ENCODE data around the gene KIF23.

The KIF23 gene

DNA sequence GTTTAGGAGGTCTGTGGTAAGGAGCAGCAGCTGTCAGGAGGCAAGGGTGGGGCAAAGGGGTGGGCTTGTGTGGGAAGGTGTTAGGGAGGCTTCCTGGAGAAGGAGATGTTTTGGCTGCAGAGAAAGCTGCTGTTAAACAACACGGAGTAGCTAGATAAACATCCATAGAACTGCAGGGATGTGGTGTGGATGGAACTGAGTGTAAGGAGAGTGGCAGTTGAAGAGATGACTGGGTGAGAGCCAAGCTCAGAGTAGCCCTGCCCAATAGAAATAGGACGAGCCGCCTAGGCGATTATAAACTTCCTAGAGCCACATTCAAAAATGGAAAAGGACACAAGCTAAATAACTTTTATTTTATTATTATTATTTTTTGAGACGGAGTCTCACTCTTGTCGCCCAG lies 58.4 kb downstream of the KIF23 start:
- TF ChIP-seq GATA1 (IDR thresholded peaks at IDR 0.05; ENCODE audit: low read depth, low read length) (no peak), POLR2A (IDR thresholded peaks at IDR 0.05; ENCODE audit: low read length) (no peak)
- no peak for DNase-seq

DNA sequence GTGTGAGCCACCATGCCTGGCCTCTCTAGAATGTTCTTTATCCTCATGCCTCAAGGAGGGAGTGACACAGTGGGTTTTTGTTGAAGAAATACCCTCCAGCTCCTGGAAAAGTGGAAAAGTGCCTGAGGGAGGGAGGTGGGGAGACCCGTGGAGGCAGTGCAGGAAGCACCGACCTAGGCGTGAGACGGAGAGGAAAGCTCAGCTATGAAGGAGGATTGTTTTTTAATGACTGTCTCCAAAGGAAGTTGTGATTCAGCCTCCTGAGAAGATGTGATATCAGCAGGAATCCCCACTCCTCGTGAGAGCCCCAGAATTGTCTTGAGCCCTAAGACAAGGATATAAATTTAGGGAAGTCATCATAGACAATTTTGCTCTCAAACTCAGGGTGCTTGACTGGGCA lies 60.1 kb downstream of the KIF23 start:
- no peak for DNase-seq
- TF ChIP-seq POLR2A (IDR thresholded peaks at IDR 0.05; ENCODE audit: low read length) = no peak
- no peak for TF ChIP-seq GATA1 (IDR thresholded peaks at IDR 0.05; ENCODE audit: low read depth, low read length)

DNA sequence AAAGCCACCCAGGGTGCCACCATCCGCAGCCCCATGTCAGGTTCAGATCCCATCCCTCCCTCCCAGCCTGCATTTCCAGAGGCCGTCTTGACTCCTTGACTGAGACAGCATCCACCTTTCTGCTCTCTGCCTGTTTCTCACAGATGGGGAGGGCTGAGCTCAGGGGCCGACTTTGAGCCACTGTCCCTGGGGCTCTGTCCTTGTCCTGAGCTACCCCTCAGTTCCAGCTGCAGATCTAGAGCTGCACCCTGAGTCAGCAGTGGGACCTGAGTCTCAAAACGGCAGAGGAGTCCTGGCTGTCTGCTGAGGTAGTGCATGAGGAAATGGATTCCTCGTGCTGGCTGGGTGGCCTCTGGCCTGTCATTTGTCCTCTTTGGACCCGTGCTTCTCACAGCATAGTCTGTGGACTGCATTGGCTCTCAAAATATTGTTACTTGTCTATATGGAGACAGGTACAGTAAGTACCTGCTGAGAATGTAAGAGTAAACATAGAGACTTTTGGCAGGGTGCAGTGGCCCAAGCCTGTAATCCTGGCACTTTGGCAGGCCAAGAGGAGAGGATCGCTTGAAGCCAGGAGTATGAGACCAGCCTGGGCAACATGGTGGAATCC lies 60.8 kb downstream of the KIF23 start:
- DNase-seq = peak in 1 of 2 experiments; percentile 10
- TF ChIP-seq POLR2A (IDR thresholded peaks at IDR 0.05; ENCODE audit: low read length) (no peak), GATA1 (IDR thresholded peaks at IDR 0.05; ENCODE audit: low read depth, low read length) (no peak)

DNA sequence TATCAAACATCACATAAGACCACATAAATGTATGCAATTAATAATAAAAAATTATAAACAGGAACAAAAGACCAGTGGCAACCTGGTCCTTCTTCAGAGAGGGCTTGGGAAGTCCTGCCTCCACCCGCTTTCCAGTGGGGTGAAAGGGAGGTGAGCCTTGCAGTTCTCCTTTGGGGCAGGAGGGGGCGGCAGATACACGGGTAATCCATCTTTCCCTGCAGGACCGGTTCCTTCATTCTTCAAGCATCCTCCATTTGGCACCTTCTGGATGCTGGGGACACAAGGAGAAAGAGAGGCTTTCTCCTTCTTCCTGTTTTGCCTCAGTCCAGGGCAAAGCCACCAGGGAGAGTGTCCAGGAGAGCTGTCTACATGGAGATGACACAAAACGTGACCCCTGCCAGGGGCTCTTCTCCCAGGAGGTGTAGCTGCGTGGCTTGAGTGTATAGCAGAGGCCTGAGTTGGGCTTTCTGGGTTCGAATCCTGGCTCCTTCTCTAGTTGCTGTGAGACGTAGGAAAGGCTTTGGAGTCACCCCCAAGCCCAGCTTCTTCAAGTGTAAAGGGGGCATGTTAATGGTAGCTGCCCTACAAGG lies 61.7 kb downstream of the KIF23 start:
- DNase-seq = peak; percentile 59 to 80
- TF ChIP-seq GATA1 (IDR thresholded peaks at IDR 0.05; ENCODE audit: low read depth, low read length) (no peak), POLR2A (IDR thresholded peaks at IDR 0.05; ENCODE audit: low read length) (no peak)

DNA sequence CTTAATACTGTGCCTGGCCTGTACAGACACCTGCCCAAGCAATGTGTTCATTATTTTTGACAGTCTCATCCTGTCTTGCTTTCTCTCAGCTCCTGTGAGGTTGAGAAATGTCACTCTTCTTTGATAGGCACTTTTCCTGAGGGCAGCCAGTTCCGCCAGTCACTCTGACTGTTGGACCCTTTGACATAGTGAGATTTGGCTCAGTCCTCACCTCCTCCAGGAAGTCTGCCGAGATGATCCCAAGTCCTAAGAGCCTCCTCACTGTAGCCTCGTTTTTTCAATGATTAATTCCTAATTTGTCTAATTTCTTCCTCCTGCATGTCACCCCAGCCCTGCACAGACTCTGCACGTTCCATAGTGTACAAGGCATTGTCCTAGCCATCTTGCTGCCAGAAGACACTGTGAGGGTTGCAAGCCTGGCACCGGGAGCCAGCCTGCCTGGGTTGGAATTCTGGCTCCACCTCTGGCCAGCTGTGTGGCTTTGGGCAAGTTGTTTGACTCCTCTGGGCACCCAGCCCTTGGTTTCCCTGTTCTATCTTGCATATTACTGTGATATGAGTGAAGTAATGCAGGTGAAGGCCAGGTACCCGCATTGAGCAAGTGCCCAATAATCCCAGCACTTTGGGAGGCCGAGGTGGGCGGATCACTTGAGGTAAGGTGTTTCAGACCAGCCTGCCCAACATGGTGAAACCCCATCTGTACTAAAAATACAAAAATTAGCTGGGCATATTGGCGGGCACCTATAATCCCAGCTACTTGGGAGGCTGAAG lies 62.7 kb downstream of the KIF23 start:
- DNase-seq = no peak
- TF ChIP-seq GATA1 (IDR thresholded peaks at IDR 0.05; ENCODE audit: low read depth, low read length) = no peak
- no peak for TF ChIP-seq POLR2A (IDR thresholded peaks at IDR 0.05; ENCODE audit: low read length)

DNA sequence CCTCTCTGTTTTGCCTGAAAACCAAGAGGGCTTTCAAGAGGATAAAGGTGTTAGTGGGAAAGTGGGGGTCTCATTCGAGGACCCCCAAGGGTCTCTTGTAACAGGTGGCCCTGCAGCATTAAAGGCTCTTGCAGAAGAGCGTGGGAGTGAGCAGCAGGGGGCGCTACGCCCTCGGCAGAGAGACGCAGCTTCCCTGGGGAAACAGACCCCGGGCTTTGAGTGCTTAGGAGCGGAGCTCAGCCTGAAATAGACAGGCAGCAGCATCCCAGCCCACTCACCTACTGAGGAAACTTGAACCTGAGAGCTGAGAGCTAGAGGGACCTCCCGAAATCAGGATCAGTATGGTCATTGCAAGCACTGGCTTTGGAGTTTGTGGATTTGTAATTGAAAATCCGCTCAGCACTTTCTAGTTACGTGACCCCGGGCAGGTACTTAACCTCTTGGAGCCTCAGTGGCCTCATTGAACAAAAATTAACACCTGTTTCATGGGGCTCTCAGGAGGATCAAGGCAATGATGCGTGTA lies 64.2 kb downstream of the KIF23 start:
- no peak for TF ChIP-seq GATA1 (IDR thresholded peaks at IDR 0.05; ENCODE audit: low read depth, low read length)
- TF ChIP-seq POLR2A (IDR thresholded peaks at IDR 0.05; ENCODE audit: low read length) = no peak
- DNase-seq = peak; percentile 57 to 74

DNA sequence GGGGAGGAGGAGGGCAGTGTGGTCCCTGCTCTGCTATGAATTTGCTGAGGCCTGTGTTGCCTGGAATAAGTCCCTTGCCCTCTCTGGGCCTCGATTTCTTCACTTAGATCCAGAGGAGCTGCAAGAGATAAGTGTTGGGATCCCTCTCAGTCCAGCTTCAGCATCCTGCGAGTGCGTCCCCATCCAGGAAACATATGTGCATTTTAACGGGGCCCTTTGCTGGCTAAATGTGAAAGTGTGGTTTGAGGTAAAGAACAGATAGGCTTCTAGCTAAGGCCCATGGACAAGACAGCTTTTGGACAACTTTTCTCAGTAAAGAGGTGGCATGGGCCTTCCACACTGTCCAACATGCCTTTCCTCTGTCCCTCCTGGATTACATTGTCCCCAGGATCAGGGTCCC lies 64.9 kb downstream of the KIF23 start:
- TF ChIP-seq GATA1 (IDR thresholded peaks at IDR 0.05; ENCODE audit: low read depth, low read length) (no peak), POLR2A (IDR thresholded peaks at IDR 0.05; ENCODE audit: low read length) (no peak)
- DNase-seq = no peak

DNA sequence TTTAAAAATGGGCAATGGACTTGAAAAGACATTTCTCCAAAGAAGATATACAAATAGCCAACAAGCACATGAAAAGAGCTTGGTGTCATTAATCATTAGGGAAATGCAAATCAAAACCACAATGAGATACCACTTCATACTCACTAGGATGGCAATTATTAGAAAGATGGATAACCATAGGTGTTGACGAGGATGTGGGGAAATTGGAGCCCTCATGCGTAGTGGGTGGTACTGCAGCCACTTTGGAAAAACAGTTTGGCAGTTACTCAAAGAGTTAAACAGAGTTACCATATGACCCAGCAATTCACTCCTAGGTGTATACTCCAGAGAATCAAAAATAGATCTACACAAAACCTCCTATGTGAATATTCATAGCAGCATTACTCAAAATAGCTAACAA lies 65.8 kb downstream of the KIF23 start:
- no peak for DNase-seq
- no peak for TF ChIP-seq POLR2A (IDR thresholded peaks at IDR 0.05; ENCODE audit: low read length)
- TF ChIP-seq GATA1 (IDR thresholded peaks at IDR 0.05; ENCODE audit: low read depth, low read length) = no peak

DNA sequence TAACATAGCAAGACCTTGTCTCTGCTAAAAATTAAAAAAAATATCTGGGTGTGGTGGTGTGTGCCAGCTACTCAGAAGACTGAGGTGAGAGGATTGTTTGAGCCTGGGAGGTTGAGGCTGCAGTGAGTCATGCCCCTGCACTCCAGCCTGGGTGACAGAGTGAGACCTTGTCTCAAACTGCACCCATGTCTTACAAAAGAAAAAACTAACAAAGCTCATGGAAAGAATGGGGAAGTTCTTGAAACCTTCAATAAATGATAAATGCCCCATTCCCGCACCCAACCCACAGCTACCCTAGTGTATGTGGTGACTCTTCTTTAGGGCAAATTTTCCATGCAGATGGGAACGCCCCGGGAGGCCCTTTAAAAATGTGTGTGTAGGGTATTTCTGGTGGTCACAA lies 66.8 kb downstream of the KIF23 start:
- TF ChIP-seq GATA1 (IDR thresholded peaks at IDR 0.05; ENCODE audit: low read depth, low read length) (no peak), POLR2A (IDR thresholded peaks at IDR 0.05; ENCODE audit: low read length) (no peak)

DNA sequence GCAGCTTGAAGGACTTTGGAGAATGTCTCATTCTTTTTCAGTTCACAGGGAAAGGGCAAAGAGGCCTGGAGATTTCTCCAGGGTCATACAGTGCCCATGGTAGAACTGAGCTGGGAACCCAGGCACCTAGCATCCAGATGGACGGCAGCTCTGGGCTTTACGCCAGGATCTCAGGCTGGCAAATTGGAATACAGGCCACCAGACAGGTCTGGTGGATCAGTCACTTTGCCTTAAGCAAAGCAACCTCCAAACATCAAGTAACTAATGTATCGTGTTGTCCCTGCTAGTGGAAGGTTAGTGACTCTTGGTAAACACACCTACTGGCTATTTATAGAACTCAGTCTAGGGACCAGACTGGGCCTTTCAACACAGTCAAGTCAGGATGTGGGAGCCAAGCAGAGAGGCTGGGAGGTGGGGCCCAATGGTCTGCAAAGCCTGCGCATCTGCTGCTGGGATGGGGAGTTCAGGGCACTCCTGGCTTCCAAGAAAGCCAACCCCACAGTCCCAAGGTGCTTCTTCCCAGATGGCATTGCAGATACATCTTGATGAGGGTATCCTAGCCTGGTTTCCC lies 68.6 kb downstream of the KIF23 start:
- TF ChIP-seq GATA1 (IDR thresholded peaks at IDR 0.05; ENCODE audit: low read depth, low read length) (no peak), POLR2A (IDR thresholded peaks at IDR 0.05; ENCODE audit: low read length) (no peak)
- no peak for DNase-seq

More for the DNA sequence above, 66.8 kb downstream of the KIF23 start:
- no peak for DNase-seq

DNA sequence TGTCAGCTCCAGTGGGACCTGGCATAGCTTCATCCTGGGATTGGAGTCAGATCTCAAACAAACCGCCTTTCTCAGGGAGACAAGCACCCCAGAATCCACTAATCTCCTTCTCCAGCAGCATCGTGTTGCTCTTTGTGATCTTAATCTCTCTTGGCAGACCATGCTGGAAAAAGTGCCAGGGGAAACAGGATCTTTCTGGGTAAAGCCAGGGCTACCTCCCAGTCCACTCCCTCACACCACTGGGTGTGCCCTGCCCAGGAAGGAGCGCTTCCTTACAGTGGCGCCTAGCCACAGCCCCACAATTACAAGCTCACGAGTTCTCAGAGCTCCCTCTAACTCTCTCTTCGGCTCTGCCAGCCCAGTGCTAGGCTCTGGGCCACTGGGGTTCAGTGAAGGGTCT lies 70.7 kb downstream of the KIF23 start:
- DNase-seq = no peak
- no peak for TF ChIP-seq POLR2A (IDR thresholded peaks at IDR 0.05; ENCODE audit: low read length)
- no peak for TF ChIP-seq GATA1 (IDR thresholded peaks at IDR 0.05; ENCODE audit: low read depth, low read length)

DNA sequence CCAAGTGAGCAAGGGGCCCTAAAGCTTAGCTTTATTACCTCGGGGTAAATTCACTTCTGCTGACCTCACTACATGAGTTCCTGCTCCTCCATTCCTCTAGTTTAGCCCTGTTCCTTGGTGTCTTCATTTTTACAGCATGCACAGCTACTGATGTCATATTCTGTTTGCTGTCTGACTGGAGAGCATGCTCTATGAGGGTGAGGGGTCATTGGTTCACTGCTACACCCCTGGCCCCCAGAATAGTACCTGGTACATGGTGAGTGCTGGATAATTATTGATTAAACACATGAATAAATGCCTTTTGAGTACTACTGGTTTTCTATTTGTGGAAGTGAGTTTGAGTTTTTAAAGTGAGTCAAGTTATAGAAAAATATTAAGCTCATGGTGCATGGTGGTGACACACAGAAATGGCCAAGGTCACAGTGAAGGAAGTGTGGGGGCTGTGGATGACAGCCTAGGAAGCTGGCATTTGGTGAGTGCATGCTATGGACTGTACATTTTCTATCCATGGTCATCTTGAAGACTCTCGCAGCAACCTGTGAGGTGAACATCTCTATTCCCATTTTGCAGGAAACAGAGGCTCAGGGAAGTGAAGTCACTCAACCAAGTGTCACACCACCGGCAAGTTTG lies 72.4 kb downstream of the KIF23 start:
- TF ChIP-seq POLR2A (IDR thresholded peaks at IDR 0.05; ENCODE audit: low read length) (no peak), GATA1 (IDR thresholded peaks at IDR 0.05; ENCODE audit: low read depth, low read length) (no peak)
- no peak for DNase-seq

DNA sequence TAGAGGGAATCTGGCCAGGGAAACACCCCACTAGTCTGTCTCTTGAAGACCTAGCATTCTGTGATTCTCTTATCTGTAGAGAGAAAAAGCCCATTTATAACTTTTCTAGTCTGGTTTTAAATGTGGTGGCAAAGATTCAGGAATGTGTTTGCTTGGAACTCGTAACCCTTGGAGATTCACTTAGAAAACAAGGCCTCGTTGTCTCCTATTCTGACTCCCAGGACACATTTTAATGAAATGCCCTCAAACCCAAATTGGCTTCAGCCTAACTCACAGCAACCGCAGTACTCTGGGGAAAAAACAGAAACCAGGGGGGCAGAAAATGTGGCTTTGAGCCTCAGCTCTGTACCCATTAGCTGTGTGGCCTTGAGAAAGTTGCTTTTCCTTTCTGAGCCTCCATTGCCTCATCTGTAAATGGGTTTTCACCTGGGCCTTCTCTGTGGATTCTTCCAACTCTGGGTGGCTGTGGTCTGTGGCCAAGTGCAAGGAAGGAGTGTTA lies 75.0 kb downstream of the KIF23 start:
- no peak for DNase-seq
- TF ChIP-seq POLR2A (IDR thresholded peaks at IDR 0.05; ENCODE audit: low read length) (no peak), GATA1 (IDR thresholded peaks at IDR 0.05; ENCODE audit: low read depth, low read length) (no peak)
